K562 (cell line): ENCODE measurements around the gene SLC25A2. TPM values are rescaled to one million over a fixed set of nuclear protein-coding genes. Genes with fewer than 3 reads are reported as not detected.
A peak's percentile ranks its signal among the peaks of the same experiment; 100 is the strongest.

Source experiments
- CBX1 ChIP-seq: sonication (generic); IDR thresholded peaks from 2 replicates; pipeline ENCODE4 v1.6.1; 2016; ENCODE audit warnings: antibody characterized with exemption, low read depth, mild to moderate bottlenecking
- GATAD2B ChIP-seq: fragments of 450-650 bp; IDR thresholded peaks from 2 replicates; pipeline ENCODE4 v1.6.1; 2017; ENCODE audit warnings: mild to moderate bottlenecking, borderline replicate concordance
- HIVEP1 ChIP-seq: fragments of 250-450 bp; sonication (Bioruptor Pico); IDR thresholded peaks from 2 replicates; pipeline ENCODE4 v1.4.0; 2020; ENCODE audit warnings: mild to moderate bottlenecking
- L3MBTL2 ChIP-seq: fragments of 450-650 bp; IDR thresholded peaks from 2 replicates; pipeline ENCODE4 v1.6.1; 2016; ENCODE audit warnings: mild to moderate bottlenecking, moderate library complexity
- MTA1 ChIP-seq: fragments of 450-650 bp; IDR thresholded peaks from 2 replicates; pipeline ENCODE4 v1.6.1; 2017; ENCODE audit warnings: borderline replicate concordance
- NCOA6 ChIP-seq: fragments of 450-650 bp; IDR thresholded peaks from 2 replicates; pipeline ENCODE4 v1.6.1; 2017; ENCODE audit warnings: mild to moderate bottlenecking
- POLR2G ChIP-seq: fragments of 200-400 bp; formaldehyde crosslinking; IDR thresholded peaks from 2 replicates; pipeline ENCODE4 v1.6.1; 2017; ENCODE audit warnings: low read depth, mild to moderate bottlenecking, antibody characterized with exemption, low read length, moderate library complexity
- PRMT5 ChIP-seq: sonication (generic); formaldehyde crosslinking; IDR thresholded peaks from 2 replicates; pipeline ENCODE4 v1.5.0; 2020; ENCODE audit warnings: missing genetic modification reagents
- STAG1 ChIP-seq: sonication (generic); formaldehyde crosslinking; IDR thresholded peaks from 2 replicates; pipeline ENCODE4 v1.5.0; 2020; ENCODE audit warnings: missing genetic modification reagents, borderline replicate concordance
- TCF7 ChIP-seq: sonication (generic); IDR thresholded peaks from 2 replicates; pipeline ENCODE4 v1.6.1; 2016; ENCODE audit warnings: antibody characterized with exemption, borderline replicate concordance
- TEAD4 ChIP-seq, 2 experiments: sonication (generic) in 1 of 2; formaldehyde crosslinking in 1 of 2; IDR thresholded peaks; 2 replicates each; pipeline versions ENCODE4 v1.6.1 to v1.8.0; 2012 to 2022; ENCODE audit warnings: borderline replicate concordance in 1 of 2, inconsistent platforms in 1 of 2, low read length in 1 of 2, mild to moderate bottlenecking in 1 of 2, missing genetic modification reagents in 1 of 2
- XRCC4 ChIP-seq: IDR thresholded peaks from one replicate; pipeline ENCODE4 v1.6.1; 2011; ENCODE audit not compliant: insufficient read depth, insufficient read length; ENCODE audit errors: extremely low read depth
- ZHX1 ChIP-seq: fragments of 150-350 bp; conservative IDR thresholded peaks from 2 replicates; pipeline ENCODE4 v1.6.1; 2014; ENCODE audit warnings: low read length
- polyA plus RNA-seq, 8 experiments: library from polyadenylated mRNA; depleted of rRNA in 4 of 8; stranded (reverse) in 5 of 8; unstranded in 3 of 8; fragments of >200 nt; fragmentation: Nextera tagmentation in 2 of 8; fragmentation: Illumina TruSeq in 1 of 8; extraction: Ambion mirVana in 2 of 8; extraction: Trizol in 1 of 8; gene quantifications; 2 replicates each; pipeline versions ENCODE4 v1.2.1 to v1.2.3, GENCODE V29; 2011 to 2014; ENCODE audit warnings: inconsistent platforms in 1 of 8, missing spikeins in 1 of 8
- total RNA-seq, 7 experiments: library from RNA; depleted of rRNA in 6 of 7; stranded (reverse); fragments of >200 nt in 6 of 7; fragmentation: Illumina TruSeq in 2 of 7; extraction: Trizol in 2 of 7; gene quantifications; 2 replicates each; pipeline versions ENCODE4 v1.2.1 to v1.2.3, GENCODE V29; 2011 to 2021; ENCODE audit warnings: low replicate concordance in 1 of 7
- TF ChIP-seq, protein P1 (sequence below), 2 experiments: fragments of 450-650 bp; formaldehyde crosslinking in 1 of 2; IDR thresholded peaks; 2 replicates each; pipeline versions ENCODE4 v1.4.0 to v1.6.1; 2014 to 2020; ENCODE audit warnings: mild to moderate bottlenecking in 2 of 2, borderline replicate concordance in 1 of 2, low read depth in 1 of 2

SLC25A2 gene
- total and polyA plus RNA-seq, 9 of the 15 experiments (the other 6 are each of a cell fraction or from before 2014, with no cell fraction given), result 0.09 to 0.11 (median 0.11) TPM; not detected in 6

DNA sequence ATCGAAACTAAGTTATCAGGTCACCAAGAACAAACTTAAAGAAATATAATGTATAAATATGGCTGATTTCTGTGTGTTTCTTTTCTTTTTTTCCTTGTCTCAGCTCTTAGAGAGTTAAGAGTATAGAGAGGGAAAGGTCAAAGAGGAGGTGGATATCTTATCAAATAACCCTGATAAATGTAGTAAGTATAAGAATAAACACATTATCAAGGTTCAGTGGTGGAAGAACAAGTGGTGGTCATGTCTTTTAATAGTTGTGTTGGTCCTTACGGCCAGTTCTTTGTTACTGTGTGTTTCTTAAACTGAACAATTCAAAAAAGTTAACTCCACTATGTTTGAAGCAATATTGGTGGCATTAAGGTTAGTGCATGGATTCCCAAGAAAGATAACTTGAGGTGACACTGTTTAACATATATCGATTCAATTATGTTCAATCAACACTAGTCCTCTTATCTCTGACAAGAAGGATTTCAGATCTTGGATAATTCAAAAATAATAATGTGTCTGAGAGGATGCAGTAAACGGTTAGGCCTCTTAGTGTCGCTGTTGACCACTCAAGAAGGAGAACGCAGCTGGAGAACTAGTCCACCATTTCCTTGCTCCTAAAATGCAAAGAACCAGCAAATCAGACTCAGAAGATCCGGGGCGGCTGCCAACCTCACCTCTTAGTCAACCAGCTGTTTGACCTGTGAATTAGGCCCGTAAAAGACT lies 39.5 kb upstream of the SLC25A2 start, which contains the start of gene PCDHGA3 (continued):
- TF ChIP-seq, protein P1, sequence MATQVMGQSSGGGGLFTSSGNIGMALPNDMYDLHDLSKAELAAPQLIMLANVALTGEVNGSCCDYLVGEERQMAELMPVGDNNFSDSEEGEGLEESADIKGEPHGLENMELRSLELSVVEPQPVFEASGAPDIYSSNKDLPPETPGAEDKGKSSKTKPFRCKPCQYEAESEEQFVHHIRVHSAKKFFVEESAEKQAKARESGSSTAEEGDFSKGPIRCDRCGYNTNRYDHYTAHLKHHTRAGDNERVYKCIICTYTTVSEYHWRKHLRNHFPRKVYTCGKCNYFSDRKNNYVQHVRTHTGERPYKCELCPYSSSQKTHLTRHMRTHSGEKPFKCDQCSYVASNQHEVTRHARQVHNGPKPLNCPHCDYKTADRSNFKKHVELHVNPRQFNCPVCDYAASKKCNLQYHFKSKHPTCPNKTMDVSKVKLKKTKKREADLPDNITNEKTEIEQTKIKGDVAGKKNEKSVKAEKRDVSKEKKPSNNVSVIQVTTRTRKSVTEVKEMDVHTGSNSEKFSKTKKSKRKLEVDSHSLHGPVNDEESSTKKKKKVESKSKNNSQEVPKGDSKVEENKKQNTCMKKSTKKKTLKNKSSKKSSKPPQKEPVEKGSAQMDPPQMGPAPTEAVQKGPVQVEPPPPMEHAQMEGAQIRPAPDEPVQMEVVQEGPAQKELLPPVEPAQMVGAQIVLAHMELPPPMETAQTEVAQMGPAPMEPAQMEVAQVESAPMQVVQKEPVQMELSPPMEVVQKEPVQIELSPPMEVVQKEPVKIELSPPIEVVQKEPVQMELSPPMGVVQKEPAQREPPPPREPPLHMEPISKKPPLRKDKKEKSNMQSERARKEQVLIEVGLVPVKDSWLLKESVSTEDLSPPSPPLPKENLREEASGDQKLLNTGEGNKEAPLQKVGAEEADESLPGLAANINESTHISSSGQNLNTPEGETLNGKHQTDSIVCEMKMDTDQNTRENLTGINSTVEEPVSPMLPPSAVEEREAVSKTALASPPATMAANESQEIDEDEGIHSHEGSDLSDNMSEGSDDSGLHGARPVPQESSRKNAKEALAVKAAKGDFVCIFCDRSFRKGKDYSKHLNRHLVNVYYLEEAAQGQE (IDR thresholded peaks at IDR 0.05; ENCODE audit: borderline replicate concordance), result 0 out of 2 replicates have a peak, but pooled peaks have one; percentile 3
- TF ChIP-seq, protein P1 (CRISPR knock-in tag; IDR thresholded peaks at IDR 0.05; ENCODE audit: low read depth), result no peak
- TF ChIP-seq PRMT5 (CRISPR knock-in tag) (no peak), L3MBTL2 (0 out of 2 replicates have a peak, but pooled peaks have one; percentile 10), TCF7 (no peak), NCOA6 (no peak), POLR2G (no peak), GATAD2B (no peak), CBX1 (no peak), HIVEP1 (CRISPR knock-in tag) (no peak), XRCC4 (no peak), ZHX1 (no peak), MTA1 (no peak), STAG1 (CRISPR knock-in tag) (no peak), TEAD4 (IDR thresholded peaks at IDR 0.05; ENCODE audit: low read length) (0 out of 2 replicates have a peak, but pooled peaks have one; percentile 39), TEAD4 (CRISPR knock-in tag; IDR thresholded peaks at IDR 0.05; ENCODE audit: borderline replicate concordance) (no peak)
